ENCODE measurements around the gene NUP107.

- TF ChIP-seq CTCF (IDR thresholded peaks at IDR 0.05), result no peak
- TF ChIP-seq POLR2A (IDR thresholded peaks at IDR 0.05), result no peak
These were observed 105.2 kb downstream of the NUP107 start for GRCh38 chr12:68791897-68792481.

Data from right lobe of liver (tissue), 4 donors.